GM13976 (cell line): ENCODE data around the gene DEFB115.
"Not testable (repeated sequence)": the region's sequence is repeated elsewhere in the genome, so short reads cannot be mapped to it uniquely, and the experiment has no call there.

Source experiments
- DNase-seq: peaks from one replicate; pipeline ENCODE4 v3.0.0; 2012; ENCODE audit warnings: low spot score
- in situ Hi-C: fragments of 300-500 bp; cut with MboI; formaldehyde crosslinking; loops from one replicate; pipeline ENCODE4 v1.12.0; 2022; ENCODE audit warnings: low sequenced_read_pairs, mixed read lengths, inconsistent platforms; ENCODE audit not compliant: unreplicated experiment
- TF ChIP-seq, protein P1 (sequence below): IDR thresholded peaks from 2 replicates; pipeline ENCODE4 v1.5.1; 2012; ENCODE audit warnings: borderline replicate concordance, mild to moderate bottlenecking; ENCODE audit not compliant: insufficient read depth; ENCODE audit errors: extremely low read depth, missing control alignments, control extremely low read depth

Gene DEFB115

DNA sequence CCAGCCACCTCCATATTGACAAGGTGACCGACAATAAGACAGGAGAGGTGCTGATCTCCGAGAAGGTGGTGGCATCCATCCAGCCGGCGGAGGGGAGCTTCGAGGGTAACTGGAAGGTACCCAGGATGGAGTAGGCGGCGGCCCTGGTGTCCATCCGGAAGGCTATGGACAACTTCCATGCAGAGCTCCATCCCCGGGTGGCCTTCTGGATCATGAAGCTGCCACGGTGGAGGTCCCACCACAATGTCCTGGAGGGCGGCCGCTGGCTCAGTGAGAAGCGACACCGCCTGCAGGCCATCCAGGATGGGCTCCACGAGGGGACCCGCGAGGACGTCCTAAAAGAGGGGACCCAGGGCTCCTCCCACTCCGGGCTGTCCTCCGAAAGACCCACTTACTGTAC lies 17.0 kb downstream of the DEFB115 start:
- TF ChIP-seq, protein P1, sequence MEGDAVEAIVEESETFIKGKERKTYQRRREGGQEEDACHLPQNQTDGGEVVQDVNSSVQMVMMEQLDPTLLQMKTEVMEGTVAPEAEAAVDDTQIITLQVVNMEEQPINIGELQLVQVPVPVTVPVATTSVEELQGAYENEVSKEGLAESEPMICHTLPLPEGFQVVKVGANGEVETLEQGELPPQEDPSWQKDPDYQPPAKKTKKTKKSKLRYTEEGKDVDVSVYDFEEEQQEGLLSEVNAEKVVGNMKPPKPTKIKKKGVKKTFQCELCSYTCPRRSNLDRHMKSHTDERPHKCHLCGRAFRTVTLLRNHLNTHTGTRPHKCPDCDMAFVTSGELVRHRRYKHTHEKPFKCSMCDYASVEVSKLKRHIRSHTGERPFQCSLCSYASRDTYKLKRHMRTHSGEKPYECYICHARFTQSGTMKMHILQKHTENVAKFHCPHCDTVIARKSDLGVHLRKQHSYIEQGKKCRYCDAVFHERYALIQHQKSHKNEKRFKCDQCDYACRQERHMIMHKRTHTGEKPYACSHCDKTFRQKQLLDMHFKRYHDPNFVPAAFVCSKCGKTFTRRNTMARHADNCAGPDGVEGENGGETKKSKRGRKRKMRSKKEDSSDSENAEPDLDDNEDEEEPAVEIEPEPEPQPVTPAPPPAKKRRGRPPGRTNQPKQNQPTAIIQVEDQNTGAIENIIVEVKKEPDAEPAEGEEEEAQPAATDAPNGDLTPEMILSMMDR = no peak
- DNase-seq = no peak
- in situ Hi-C loops = no loop called here

DNA sequence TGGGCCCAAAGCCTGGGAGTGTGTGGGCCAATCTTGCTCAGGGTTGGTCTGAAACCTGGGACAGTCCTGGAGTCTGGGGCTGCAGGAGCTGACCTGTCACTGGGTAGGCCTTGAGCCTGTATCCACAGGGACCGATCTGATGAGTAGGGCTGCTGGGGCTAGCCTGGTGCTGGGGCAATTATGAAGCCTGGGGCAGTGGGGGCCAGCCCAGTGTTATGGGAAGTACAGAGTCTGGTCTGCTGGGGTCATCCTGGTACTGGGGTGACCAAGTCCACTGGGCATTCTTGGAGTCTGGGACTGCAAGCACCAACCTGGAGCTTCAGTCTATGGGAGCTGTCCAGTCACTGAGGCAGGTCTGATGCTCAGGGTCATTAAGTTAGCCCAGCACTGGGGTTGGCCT lies 20.7 kb downstream of the DEFB115 start:
- TF ChIP-seq, protein P1 = no peak
- in situ Hi-C loops = no loop called here
- DNase-seq = no peak

DNA sequence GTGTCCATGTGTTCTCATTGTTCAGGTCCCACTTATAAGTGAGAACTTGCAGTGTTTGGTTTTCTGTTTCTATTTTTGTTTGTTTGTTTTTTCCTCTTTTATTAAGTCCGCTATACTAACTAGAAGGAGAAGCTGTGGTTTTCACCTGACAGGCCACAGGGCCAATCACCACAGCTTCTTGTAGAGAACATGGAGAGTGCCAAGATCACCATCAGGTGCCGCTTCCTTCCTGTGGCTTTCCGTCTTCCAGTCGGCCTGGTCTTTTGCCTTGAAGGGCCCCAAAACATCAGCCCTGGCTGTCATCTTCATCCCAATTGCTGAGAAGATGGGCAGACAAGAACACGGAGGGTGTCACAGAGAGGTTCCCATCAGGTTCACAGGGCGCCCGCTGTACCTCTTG lies 27.5 kb downstream of the DEFB115 start:
- in situ Hi-C loops, DNase-seq: not testable (repeated sequence)

DNA sequence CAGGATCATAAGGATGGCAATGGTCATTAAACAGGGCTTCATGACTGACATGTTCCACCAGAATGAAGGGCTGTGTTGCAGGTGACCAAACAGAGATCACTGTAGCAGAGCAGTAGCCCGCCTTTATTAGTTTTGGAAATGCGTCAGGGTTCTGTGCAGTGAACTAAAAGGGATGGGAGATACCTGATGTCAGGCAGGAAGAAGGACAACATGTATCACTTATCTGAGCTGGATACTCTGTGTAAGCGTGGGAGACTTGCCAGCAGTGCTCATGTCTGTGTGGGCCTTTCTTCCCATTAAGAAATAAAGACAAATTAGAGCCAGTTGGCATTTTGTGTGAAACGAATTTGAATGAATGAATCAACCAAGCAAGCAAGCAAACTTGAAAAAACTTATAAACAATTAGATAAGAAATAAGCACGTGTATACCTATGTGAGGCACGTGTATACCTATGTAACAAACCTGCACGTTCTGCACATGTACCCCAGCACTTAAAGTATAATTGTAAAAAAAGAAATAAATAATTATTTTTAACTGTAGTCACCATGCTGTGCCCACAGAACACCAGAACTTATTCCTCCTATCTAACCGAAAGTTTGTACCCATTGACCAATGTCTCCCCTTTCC lies 51.2 kb downstream of the DEFB115 start, which contains the start of gene DEFB116:
TSS of gene DEFB116 (minus strand) at position 51 of the 628 bp plus-strand sequence. CDS start at position 51, 0 bp downstream.
- DNase-seq = no peak
- TF ChIP-seq, protein P1 = no peak
- in situ Hi-C loops = no loop called here
